ENCODE measurements around the gene DCAF16.
"Not testable (repeated sequence)": the region's sequence is repeated elsewhere in the genome, so short reads cannot be mapped to it uniquely, and the experiment has no call there.

Gene DCAF16

DNA sequence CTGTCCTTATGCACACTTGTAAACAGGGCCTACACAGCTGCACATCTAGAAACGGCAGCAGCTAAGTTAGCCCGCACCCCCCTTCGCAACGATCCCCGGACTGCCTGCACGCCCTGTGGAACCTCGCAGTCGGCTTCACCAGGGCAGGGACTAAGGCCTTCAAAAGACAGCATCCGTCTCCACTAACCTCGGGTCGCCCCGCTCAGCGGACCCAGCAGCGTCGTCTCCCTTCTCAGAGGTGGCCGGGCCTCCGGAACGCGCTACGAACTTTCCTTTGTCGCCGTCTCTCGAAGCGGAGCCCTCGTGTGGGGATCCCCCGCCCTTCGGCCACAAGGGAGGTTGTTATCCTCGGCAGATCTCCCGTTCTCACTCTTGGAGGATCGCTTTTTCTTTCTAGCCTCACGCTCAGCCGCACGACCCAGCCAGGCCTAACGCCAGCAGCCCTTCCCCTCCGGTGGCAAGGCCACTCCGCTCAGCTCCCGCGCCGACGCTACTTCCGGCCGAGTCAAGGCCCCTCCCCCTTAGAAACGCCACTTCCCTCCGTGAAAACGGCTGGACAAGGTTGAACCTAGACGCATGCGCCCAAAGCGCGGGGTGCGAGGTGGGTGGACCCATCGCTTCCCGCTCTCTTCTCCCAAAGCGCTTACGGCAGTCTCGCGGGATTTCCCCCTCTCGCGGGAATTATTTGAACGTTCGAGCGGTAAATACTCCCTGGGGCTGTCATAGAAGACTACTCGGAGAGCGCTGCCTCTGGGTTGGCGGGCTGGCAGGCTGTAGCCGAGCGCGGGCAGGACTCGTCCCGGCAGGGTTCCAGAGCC is at the start of gene DCAF16, which contains the start of gene NCAPG:
Gene DCAF16 (minus strand): TSS at position 498 of the 818 bp plus-strand sequence. CDS start 6,616 bp downstream, outside the sequence.
Gene NCAPG (plus strand): TSS at position 720 of the 818 bp plus-strand sequence. CDS start 99 bp downstream, outside the sequence.
- TF ChIP-seq, protein P1, sequence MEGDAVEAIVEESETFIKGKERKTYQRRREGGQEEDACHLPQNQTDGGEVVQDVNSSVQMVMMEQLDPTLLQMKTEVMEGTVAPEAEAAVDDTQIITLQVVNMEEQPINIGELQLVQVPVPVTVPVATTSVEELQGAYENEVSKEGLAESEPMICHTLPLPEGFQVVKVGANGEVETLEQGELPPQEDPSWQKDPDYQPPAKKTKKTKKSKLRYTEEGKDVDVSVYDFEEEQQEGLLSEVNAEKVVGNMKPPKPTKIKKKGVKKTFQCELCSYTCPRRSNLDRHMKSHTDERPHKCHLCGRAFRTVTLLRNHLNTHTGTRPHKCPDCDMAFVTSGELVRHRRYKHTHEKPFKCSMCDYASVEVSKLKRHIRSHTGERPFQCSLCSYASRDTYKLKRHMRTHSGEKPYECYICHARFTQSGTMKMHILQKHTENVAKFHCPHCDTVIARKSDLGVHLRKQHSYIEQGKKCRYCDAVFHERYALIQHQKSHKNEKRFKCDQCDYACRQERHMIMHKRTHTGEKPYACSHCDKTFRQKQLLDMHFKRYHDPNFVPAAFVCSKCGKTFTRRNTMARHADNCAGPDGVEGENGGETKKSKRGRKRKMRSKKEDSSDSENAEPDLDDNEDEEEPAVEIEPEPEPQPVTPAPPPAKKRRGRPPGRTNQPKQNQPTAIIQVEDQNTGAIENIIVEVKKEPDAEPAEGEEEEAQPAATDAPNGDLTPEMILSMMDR (conservative IDR thresholded peaks at IDR 0.05): no peak
- peak within 1 kb of the TSS; percentile 90 for H3K27ac ChIP-seq

DNA sequence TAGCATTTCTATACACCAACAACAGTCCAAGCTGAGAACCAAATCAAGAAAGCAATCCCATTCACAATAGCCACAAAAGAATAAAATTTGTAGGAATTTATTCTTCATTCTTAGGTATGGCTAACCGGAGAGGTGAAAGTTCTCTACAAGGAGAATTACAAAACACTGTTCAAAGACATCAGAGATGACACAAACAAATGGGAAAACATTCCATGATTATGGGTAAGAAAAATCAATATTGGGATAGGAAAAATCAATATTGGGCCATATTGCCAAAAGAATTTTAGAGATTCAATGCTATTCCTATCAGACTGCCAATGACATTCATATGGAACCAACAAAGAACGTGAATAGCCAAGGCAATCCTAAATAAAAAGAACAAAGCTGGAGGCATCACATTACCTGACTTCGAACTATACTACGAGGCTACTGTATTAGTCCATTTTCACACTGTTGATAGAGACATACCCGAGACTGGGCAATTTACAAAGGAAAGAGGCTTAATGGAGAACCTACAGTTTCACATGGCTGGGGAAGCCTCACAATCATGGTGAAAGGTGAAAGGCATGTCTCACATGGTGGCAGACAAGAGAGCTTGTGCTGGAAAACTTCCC is 49.3 kb upstream of the DCAF16 start:
- TF ChIP-seq, protein P1 (conservative IDR thresholded peaks at IDR 0.05): no peak
- no peak overlapping the region for H3K27ac ChIP-seq

DNA sequence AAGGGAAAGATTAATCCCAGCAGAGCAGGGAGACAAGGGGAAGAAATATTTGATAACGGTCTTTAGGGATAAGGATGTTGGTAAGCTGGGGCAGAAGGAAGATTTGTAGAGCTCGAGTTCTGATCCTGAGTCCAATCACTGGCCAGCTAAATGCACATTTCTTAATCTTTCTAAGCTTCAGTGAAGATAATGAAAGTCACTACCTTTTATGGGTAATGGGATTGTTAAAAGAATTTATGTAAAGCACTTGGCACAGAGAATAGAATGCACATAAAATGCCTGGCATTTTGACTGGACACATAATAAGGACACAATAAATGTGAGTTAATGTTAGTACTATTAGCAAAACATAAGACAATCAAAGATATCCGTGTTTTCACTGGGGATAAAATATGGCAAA is 43.5 kb upstream of the DCAF16 start:
- H3K27ac ChIP-seq: no peak overlapping the region
- TF ChIP-seq, protein P1 (conservative IDR thresholded peaks at IDR 0.05): no peak

DNA sequence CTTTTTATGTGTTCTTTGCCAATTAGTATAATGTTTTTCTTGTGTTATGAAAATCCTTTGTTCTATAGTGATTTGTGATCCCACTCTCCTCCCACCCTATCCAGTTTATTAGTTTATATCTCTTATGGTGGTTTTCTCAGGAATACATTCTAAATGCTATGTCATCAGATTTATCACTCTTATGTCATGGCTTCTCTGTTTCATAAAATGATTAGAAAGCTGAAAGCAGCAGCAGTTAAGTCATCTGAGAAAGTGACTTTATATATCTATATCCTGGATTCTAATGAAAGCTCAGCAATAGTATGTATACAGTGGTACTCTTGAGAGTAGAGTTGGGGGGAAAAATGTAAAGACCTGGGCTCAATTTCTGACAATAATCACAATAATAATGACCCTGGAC is 41.4 kb upstream of the DCAF16 start:
- H3K27ac ChIP-seq: no peak overlapping the region
- TF ChIP-seq, protein P1 (conservative IDR thresholded peaks at IDR 0.05): no peak

DNA sequence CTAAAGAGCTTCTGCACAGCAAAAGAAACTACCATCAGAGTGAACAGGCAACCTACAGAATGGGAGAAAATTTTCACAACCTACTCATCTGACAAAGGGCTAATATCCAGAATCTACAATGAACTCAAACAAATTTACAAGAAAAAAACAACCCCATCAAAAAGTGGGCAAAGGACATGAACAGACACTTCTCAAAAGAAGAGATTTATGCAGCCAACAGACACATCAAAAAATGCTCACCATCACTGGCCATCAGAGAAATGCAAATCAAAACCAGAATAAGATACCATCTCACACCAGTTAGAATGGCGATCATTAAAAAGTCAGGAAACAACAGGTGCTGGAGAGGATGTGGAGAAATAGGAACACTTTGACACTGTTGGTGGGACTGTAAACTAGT is 39.7 kb upstream of the DCAF16 start:
- H3K27ac ChIP-seq: not testable (repeated sequence)

DNA sequence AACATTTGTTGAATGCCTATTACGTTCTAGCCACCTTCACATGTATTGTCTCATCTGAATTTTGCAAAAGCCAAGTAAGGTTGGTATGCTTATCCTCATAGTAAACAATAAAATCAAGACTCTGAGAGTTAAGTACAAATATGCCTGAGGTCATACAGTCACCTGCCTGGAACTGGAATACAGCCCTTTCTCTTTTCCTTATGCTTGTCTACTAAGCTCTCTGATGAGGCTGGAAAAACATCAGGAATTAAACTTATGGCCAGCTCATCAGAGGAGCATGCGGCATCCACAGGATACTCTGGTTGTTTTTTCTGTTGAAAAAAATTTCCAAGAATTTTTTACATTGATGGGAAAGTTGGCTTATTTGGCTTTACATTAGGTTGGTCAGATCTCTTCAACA is 35.7 kb upstream of the DCAF16 start:
- TF ChIP-seq, protein P1 (conservative IDR thresholded peaks at IDR 0.05): no peak
- no peak overlapping the region for H3K27ac ChIP-seq

DNA sequence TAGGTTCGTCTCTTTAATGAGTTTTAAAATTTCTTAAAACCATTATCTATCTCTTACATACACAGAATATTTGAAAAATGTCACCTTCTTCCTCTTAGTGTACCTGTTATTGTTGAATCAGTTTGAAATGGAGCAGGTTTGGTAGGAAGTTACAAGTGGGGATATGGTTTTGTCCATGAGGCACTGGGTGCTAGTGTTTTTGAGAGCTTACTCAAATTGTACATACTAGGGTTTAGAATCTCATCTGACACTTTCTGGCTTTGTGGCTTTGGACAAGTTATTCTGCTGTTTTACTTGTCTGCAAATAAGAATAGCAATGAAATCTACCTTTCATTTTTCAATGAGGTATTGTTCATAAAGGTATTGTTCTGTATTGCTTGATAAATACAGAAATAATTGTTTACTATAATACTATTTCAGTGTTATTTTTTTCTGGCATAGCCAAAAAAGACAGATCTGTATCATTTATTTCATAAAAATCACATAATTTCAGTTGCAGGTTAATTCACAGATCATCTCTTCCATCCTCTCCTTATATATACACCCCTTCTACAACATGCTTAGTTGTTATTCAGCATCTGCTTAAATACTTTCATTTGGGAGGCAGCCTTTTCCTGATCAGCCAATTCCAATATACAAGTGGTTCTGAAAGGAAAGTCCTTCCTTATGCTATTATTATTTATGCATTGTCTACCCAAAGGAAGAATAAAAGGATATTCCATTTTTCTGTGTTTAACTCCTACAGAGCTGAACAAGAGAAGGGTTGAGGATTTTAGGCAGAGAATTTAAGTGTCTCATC is 13.5 kb upstream of the DCAF16 start:
- TF ChIP-seq, protein P1 (conservative IDR thresholded peaks at IDR 0.05): no peak
- H3K27ac ChIP-seq: no peak overlapping the region

Data from VCaP (cell line).